Measurements from ENCODE around the gene ARSB.
A peak's percentile ranks its signal among the peaks of the same experiment; 100 is the strongest.
"Not testable (repeated sequence)": the region's sequence is repeated elsewhere in the genome, so short reads cannot be mapped to it uniquely, and the experiment has no call there.

The ARSB gene

GRCh38 chr5:78765756-78766411 is 219.2 kb downstream of the ARSB start:
- Histone ChIP-seq H3K79me2 (ENCODE audit: insufficient read depth, low read length) (no peaks in the 10 kb centered on the region), H3K36me3 (ENCODE audit: insufficient read depth, low read length) (no peaks in the 10 kb centered on the region), H2AFZ (ENCODE audit: low read length) (no peak overlapping the region), H3K4me2 (ENCODE audit: low read length) (no peak overlapping the region), H3K9ac (ENCODE audit: low read length) (no peak overlapping the region), H4K20me1 (ENCODE audit: insufficient read depth, low read length) (no peaks in the 10 kb centered on the region), H3K9me2 (ENCODE audit: low read depth, low read length) (no peaks in the 10 kb centered on the region), H3K9me3 (ENCODE audit: low read length) (no peaks in the 10 kb centered on the region), H3K27ac (ENCODE audit: low read depth, low read length, poor library complexity, severe bottlenecking) (no peak overlapping the region), H3K27me3 (ENCODE audit: insufficient read depth, low read length) (no peaks in the 10 kb centered on the region), H3F3A (ENCODE audit: insufficient read depth, low read length) (no peaks in the 10 kb centered on the region), H3K4me3 (ENCODE audit: low read depth, low read length, poor library complexity, severe bottlenecking) (no peak overlapping the region), H3K4me1 (ENCODE audit: insufficient read depth, low read length, severe bottlenecking) (peaks cover 43% of the 10 kb centered on the region)
- TF ChIP-seq CTCF (IDR thresholded peaks at IDR 0.05; ENCODE audit: low read length) = no peak
- TF ChIP-seq EZH2 (IDR thresholded peaks at IDR 0.05; ENCODE audit: borderline replicate concordance, low read length) = no peak

GRCh38 chr5:78765116-78765515 is 220.0 kb downstream of the ARSB start:
- no peaks in the 10 kb centered on the region for H3K27me3 ChIP-seq (ENCODE audit: insufficient read depth, low read length)
- no peak overlapping the region for H3K4me3 ChIP-seq (ENCODE audit: low read depth, low read length, poor library complexity, severe bottlenecking)
- TF ChIP-seq EZH2 (IDR thresholded peaks at IDR 0.05; ENCODE audit: borderline replicate concordance, low read length) (no peak), CTCF (IDR thresholded peaks at IDR 0.05; ENCODE audit: low read length) (no peak)
- H3K4me1 ChIP-seq (ENCODE audit: insufficient read depth, low read length, severe bottlenecking) = peaks cover 48% of the 10 kb centered on the region
- no peaks in the 10 kb centered on the region for H3K79me2 ChIP-seq (ENCODE audit: insufficient read depth, low read length)
- no peak overlapping the region for H2AFZ ChIP-seq (ENCODE audit: low read length)
- H3K9ac ChIP-seq (ENCODE audit: low read length) = no peak overlapping the region
- H3K36me3 ChIP-seq (ENCODE audit: insufficient read depth, low read length) = no peaks in the 10 kb centered on the region
- H3F3A ChIP-seq (ENCODE audit: insufficient read depth, low read length) = no peaks in the 10 kb centered on the region
- no peak overlapping the region for H3K4me2 ChIP-seq (ENCODE audit: low read length)
- no peaks in the 10 kb centered on the region for H4K20me1 ChIP-seq (ENCODE audit: insufficient read depth, low read length)
- no peaks in the 10 kb centered on the region for H3K9me2 ChIP-seq (ENCODE audit: low read depth, low read length)
- no peaks in the 10 kb centered on the region for H3K9me3 ChIP-seq (ENCODE audit: low read length)
- H3K27ac ChIP-seq (ENCODE audit: low read depth, low read length, poor library complexity, severe bottlenecking) = no peak overlapping the region

- peaks cover 45% of the 10 kb centered on the region for H3K4me1 ChIP-seq (ENCODE audit: insufficient read depth, low read length, severe bottlenecking)
- H3K9me2 ChIP-seq (ENCODE audit: low read depth, low read length) = no peaks in the 10 kb centered on the region
- H4K20me1 ChIP-seq (ENCODE audit: insufficient read depth, low read length) = no peaks in the 10 kb centered on the region
- no peak overlapping the region for H3K4me3 ChIP-seq (ENCODE audit: low read depth, low read length, poor library complexity, severe bottlenecking)
- no peak overlapping the region for H3K9ac ChIP-seq (ENCODE audit: low read length)
- H3K79me2 ChIP-seq (ENCODE audit: insufficient read depth, low read length) = no peaks in the 10 kb centered on the region
- H3F3A ChIP-seq (ENCODE audit: insufficient read depth, low read length) = no peaks in the 10 kb centered on the region
- peak overlapping the region; percentile 14; the same call in 1 of the 2 replicates for H3K4me2 ChIP-seq (ENCODE audit: low read length)
- H2AFZ ChIP-seq (ENCODE audit: low read length) = peak overlapping the region; percentile 68; the same call in 1 of the 2 replicates
- H3K27ac ChIP-seq (ENCODE audit: low read depth, low read length, poor library complexity, severe bottlenecking) = no peak overlapping the region
- no peaks in the 10 kb centered on the region for H3K9me3 ChIP-seq (ENCODE audit: low read length)
- no peaks in the 10 kb centered on the region for H3K36me3 ChIP-seq (ENCODE audit: insufficient read depth, low read length)
- TF ChIP-seq EZH2 (IDR thresholded peaks at IDR 0.05; ENCODE audit: borderline replicate concordance, low read length) = no peak
- TF ChIP-seq CTCF (IDR thresholded peaks at IDR 0.05; ENCODE audit: low read length) = no peak
- no peaks in the 10 kb centered on the region for H3K27me3 ChIP-seq (ENCODE audit: insufficient read depth, low read length)
These were observed 221.4 kb downstream of the ARSB start for GRCh38 chr5:78763659-78764189.

GRCh38 chr5:78762743-78763142 is 222.4 kb downstream of the ARSB start:
- H4K20me1 ChIP-seq (ENCODE audit: insufficient read depth, low read length); H3K9me2 ChIP-seq (ENCODE audit: low read depth, low read length); H3K4me3 ChIP-seq (ENCODE audit: low read depth, low read length, poor library complexity, severe bottlenecking); H3K27ac ChIP-seq (ENCODE audit: low read depth, low read length, poor library complexity, severe bottlenecking); H3K4me2 ChIP-seq (ENCODE audit: low read length); H3K27me3 ChIP-seq (ENCODE audit: insufficient read depth, low read length); H2AFZ ChIP-seq (ENCODE audit: low read length); H3K9ac ChIP-seq (ENCODE audit: low read length); H3K36me3 ChIP-seq (ENCODE audit: insufficient read depth, low read length); H3F3A ChIP-seq (ENCODE audit: insufficient read depth, low read length); H3K79me2 ChIP-seq (ENCODE audit: insufficient read depth, low read length); H3K9me3 ChIP-seq (ENCODE audit: low read length): not testable (repeated sequence)
- peaks cover 53% of the 10 kb centered on the region for H3K4me1 ChIP-seq (ENCODE audit: insufficient read depth, low read length, severe bottlenecking)

All from OCI-LY1 (cell line).